Hematopoietic multipotent progenitor cell (in vitro differentiated cells): ENCODE results near the gene CYB5D1. TPM values are rescaled to one million over a fixed set of nuclear protein-coding genes. Genes with fewer than 3 reads are reported as not detected.

ENCODE experiments used
- DNase-seq, 3 donors: peaks; one replicate each; pipeline ENCODE4 v3.0.0-alpha.2; 2011 to 2015; ENCODE audit warnings: low read depth in 2 of 3, low spot score in 2 of 3
- total RNA-seq: library from RNA; depleted of rRNA; stranded (reverse); fragments of >200 nt; gene quantifications from one replicate; pipeline ENCODE4 v1.2.3, GENCODE V29; 2012

The CYB5D1 gene
- total RNA-seq, 1 donor: 9.4 TPM

DNA sequence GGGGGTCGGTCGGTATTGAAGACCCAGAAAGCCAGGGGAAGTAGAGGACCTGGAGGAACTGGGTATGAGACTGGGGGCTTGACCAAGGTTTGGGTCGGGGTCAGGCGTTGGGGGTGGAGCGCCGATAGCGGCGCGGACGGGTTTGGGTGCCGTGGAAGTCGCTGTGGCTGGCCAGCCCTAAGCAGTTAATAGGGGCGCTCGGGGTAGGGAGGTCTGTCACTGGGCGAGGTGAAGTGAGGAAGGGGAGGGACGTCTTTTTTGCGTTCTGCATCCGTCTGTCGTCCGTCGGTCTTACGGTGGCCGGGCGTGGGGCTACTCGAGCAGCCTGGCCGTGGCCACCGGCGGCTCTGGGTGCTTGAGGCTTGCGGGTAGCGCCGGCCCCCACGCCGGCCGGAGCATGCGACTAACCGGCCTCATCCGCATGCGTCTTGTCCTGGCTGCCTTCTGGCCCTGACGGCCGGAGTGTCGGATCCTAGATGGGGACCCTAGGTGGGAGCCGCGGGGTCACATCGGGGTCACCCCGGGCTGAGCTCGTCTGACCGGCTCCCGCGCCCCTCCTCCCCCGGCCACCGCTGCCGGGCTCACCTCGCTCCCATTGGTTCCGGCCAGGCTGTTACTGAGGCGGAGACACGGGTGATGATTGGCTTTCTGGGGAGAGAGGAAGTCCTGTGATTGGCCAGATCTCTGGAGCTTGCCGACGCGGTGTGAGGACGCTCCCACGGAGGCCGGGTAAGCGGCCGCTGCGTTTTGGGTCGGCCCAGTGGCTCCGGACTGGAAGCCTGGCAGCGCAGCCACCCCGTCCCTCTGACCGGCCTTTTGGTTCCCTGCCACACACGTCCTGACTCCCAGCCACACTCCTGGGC lies 13.3 kb upstream of the CYB5D1 start:
- peak; percentile 57 to 94 (median 87) for DNase-seq

DNA sequence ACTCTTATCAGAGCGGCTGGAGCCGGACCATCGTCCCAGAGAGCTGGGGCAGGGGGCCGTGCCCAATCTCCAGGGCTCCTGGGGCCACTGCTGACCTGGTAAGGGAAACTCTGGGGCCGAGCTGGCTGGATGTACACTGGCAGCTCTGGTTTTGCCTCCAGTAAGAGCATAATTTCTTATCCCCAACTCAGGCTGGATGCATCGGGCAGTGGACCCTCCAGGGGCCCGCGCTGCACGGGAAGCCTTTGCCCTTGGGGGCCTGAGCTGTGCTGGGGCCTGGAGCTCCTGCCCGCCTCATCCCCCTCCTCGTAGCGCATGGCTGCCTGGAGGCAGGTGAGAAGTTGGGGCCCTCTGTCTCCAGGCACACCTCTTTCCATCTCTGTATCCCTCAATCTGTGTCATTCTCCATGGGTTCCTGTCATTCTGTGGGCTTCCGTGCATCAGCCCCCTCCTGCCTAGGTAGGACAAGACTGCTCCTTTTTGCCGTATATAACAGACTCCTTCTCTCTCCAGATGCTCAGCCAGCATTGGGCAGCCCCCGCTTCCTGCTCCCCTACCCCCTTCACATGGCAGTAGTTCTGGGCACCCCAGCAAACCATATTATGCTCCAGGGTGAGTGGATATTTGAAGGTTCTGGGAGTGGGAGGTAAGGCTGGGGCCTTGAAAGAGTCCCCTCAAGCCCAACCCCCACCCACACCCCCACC lies 12.3 kb upstream of the CYB5D1 start:
- DNase-seq: no peak

DNA sequence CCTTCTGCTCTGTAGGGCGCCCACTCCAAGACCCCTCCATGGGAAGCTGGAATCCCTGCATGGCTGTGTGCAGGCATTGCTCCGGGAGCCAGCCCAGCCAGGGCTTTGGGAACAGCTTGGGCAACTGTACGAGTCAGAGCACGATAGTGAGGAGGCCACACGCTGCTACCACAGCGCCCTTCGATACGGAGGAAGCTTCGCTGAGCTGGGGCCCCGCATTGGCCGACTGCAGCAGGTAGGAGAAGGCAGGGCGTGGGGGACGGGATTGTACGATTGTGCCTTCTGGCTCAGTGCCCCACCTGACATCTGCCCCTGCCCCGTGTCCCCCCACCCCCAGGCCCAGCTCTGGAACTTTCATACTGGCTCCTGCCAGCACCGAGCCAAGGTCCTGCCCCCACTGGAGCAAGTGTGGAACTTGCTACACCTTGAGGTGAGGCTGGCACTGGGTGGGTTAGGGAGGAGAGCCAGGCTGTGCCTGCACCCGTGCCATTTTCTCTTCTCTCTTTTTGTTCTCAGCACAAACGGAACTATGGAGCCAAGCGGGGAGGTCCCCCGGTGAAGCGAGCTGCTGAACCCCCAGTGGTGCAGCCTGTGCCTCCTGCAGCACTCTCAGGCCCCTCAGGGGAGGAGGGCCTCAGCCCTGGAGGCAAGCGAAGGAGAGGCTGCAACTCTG lies 11.6 kb upstream of the CYB5D1 start:
- no peak for DNase-seq

- no peak for DNase-seq
Measured at GRCh38 chr17:7846765-7847661, 10.8 kb upstream of the CYB5D1 start.

- DNase-seq: no peak
Measured at GRCh38 chr17:7848131-7848579, 9.6 kb upstream of the CYB5D1 start.

DNA sequence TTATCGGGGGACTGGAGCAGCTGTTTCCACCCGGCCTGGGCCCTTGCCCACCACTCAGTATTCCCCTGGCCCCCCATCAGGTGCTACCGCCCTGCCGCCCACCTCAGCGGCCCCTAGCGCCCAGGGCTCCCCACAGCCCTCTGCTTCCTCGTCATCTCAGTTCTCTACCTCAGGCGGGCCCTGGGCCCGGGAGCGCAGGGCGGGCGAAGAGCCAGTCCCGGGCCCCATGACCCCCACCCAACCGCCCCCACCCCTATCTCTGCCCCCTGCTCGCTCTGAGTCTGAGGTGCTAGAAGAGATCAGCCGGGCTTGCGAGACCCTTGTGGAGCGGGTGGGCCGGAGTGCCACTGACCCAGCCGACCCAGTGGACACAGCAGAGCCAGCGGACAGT lies 9.1 kb upstream of the CYB5D1 start:
- no peak for DNase-seq

DNA sequence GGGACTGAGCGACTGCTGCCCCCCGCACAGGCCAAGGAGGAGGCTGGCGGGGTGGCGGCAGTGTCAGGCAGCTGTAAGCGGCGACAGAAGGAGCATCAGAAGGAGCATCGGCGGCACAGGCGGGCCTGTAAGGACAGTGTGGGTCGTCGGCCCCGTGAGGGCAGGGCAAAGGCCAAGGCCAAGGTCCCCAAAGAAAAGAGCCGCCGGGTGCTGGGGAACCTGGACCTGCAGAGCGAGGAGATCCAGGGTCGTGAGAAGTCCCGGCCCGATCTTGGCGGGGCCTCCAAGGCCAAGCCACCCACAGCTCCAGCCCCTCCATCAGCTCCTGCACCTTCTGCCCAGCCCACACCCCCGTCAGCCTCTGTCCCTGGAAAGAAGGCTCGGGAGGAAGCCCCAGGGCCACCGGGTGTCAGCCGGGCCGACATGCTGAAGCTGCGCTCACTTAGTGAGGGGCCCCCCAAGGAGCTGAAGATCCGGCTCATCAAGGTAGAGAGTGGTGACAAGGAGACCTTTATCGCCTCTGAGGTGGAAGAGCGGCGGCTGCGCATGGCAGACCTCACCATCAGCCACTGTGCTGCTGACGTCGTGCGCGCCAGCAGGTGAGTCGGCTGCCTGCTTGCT lies 8.6 kb upstream of the CYB5D1 start:
- DNase-seq: no peak

DNA sequence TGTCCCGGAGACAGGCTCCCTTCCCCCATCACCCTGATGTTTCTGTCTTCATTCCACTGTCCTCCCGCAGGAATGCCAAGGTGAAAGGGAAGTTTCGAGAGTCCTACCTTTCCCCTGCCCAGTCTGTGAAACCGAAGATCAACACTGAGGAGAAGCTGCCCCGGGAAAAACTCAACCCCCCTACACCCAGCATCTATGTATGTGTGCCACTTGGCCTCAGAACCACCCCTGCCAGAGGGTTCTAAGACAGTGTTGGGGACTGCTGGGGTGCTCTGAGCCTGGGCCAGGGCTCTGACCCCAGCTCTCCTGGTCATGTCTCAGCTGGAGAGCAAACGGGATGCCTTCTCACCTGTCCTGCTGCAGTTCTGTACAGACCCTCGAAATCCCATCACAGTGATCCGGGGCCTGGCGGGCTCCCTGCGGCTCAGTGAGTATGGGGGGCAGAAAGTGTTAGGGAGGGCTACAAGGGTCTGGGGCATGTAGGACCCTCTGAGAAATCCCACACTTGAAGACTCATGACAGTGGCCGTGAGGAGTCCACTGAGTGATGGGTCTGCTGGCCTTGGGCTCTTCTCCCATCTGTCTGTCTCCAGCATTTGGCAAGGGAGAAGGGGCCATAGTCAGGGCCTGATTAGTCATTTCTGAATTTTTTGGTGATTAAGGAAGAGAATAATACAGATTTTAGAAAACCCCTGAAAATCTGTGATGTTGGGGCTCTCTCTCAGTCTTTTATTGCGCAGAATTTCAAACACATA lies 7.9 kb upstream of the CYB5D1 start:
- no peak for DNase-seq

GRCh38 chr17:7850701-7851437 lies 6.9 kb upstream of the CYB5D1 start:
- DNase-seq: no peak

GRCh38 chr17:7851438-7852261 lies 6.2 kb upstream of the CYB5D1 start:
- DNase-seq: peak; percentile 89 to 93 (median 91)

DNA sequence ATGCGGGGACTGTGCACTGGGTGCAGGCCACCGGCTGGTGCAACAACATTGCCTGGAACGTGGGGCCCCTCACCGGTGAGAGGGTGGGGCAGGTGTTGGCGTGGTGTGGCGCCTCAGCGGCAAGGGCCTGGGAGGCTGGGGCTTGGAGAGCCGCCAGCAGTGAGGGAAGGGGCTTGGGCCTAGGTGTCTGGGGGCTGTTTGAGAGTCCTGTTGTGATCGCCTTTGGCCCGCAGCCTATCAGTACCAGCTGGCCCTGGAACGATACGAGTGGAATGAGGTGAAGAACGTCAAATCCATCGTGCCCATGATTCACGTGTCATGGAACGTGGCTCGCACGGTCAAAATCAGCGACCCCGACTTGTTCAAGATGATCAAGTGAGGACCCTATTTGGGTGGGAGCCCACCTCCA lies 5.5 kb upstream of the CYB5D1 start:
- no peak for DNase-seq

DNA sequence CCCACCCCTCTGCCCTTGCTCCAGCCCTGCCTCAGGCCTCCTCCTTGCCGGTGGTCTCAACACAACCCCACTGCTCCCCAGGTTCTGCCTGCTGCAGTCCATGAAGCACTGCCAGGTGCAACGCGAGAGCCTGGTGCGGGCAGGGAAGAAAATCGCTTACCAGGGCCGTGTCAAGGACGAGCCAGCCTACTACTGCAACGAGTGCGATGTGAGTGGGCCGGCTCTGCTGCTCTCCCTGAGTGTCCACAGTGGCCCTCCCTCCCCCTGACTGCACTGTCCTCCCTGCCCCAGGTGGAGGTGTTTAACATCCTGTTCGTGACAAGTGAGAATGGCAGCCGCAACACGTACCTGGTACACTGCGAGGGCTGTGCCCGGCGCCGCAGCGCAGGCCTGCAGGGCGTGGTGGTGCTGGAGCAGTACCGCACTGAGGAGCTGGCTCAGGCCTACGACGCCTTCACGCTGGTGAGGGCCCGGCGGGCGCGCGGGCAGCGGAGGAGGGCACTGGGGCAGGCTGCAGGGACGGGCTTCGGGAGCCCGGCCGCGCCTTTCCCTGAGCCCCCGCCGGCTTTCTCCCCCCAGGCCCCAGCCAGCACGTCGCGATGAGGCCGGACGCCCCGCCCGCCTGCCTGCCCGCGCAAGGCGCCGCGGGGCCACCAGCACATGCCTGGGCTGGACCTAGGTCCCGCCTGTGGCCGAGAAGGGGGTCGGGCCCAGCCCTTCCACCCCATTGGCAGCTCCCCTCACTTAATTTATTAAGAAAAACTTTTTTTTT lies 4.7 kb upstream of the CYB5D1 start:
- no peak for DNase-seq

DNA sequence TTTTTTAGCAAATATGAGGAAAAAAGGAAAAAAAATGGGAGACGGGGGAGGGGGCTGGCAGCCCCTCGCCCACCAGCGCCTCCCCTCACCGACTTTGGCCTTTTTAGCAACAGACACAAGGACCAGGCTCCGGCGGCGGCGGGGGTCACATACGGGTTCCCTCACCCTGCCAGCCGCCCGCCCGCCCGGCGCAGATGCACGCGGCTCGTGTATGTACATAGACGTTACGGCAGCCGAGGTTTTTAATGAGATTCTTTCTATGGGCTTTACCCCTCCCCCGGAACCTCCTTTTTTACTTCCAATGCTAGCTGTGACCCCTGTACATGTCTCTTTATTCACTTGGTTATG lies 4.1 kb upstream of the CYB5D1 start:
- no peak for DNase-seq

- DNase-seq: no peak
Measured at GRCh38 chr17:7854078-7854777, 3.6 kb upstream of the CYB5D1 start.

DNA sequence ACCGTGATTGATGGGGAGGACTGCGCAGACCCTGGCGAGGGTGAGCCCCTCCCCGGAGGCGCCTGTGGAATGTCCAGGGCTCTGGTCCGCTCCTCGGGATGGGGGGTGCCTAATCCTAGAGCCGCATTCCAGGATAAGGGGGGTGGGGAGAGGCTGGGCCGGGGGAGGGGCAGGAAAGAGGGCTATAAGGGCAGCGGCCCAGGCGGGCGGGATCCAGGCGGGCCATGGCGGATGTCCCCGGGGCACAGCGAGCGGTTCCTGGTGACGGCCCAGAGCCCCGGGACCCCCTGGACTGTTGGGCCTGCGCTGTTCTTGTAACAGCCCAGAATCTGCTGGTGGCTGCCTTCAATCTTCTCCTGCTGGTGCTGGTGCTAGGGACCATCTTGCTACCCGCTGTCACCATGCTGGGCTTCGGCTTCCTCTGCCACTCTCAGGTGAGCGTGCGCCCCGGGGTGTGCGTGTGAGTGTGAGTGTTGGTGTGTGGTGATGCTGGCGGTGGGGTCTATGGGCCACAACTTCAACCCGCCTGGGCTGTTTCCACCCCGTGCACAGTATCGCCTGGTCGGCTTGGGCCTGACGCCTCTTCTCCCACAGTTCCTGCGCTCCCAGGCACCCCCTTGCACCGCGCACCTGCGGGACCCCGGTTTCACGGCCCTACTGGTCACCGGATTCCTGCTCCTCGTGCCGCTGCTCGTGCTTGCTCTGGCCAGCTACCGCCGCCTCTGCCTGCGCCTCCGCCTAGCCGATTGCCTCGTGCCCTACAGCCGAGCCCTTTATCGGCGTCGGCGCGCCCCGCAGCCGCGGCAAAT lies 2.7 kb upstream of the CYB5D1 start, which contains the start of gene TMEM88:
Gene TMEM88 (plus strand): TSS at position 216 of the 809 bp plus-strand sequence. CDS start 9 bp downstream, at position 225.
- DNase-seq: no peak

DNA sequence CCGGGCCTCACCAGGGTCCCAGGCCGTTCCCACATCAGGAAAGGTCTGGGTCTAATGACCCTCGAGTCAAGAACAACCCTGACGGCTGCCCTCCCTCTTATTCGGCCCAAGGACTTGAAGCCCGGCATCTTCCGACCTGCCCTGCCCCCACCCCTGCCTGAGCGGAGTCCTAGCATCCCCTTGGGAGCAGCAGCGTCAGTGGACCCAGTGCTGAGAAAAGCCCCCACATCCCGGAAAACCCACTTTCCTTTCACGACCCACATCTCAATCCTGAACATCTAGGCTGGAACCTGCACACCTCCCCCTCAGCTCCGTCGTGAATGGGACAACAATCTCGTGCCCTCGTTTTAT lies 2.2 kb upstream of the CYB5D1 start:
- no peak for DNase-seq
